Activated CD8-positive, alpha-beta memory T cell treated with anti-CD3 and anti-CD28 coated beads, Interleukin-2, amount 50 U/mL, for 4 hours (primary cell): ENCODE data around the gene TMEM135.

ENCODE experiments used
- DNase-seq: peaks from one replicate; pipeline ENCODE4 v3.0.0-alpha.2; 2020

TMEM135 gene

DNA sequence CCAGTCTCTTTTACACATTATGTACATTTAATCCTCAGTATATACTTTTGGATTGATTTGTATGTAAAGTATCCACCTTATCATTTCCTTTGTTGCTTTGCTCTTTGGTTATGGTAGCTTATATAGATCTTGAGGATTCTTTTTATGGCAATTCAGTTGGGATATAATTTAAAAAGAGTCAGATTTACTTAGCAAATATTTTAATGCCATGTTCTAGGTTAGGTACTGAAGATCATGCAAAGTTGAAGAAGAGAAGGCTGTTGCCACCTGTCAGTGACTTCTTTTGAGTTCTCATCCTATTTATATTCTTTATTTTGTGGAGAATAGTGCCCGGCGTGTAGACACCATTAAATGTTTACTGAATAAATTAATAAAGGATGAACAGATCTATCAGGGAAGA lies 279.7 kb downstream of the TMEM135 start:
- DNase-seq, result no peak

DNA sequence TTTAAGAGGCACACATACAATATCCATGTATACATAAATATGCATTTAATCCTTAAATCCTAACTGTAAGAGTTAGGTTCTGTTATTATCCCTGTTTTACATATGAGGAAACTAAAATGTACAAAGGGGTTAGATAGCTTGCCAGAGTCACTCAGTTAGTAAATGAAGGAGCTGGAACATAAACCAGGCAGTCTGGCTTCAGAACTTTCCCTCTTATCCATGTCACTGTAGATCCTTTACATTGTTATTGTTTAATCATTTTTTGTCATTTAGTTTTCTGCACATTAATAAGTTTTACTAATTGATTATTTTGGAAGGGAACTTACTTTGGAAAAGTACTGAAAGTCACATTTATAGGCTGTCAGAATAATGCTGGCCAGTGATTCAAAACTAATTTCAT lies 282.4 kb downstream of the TMEM135 start:
- DNase-seq, result no peak

DNA sequence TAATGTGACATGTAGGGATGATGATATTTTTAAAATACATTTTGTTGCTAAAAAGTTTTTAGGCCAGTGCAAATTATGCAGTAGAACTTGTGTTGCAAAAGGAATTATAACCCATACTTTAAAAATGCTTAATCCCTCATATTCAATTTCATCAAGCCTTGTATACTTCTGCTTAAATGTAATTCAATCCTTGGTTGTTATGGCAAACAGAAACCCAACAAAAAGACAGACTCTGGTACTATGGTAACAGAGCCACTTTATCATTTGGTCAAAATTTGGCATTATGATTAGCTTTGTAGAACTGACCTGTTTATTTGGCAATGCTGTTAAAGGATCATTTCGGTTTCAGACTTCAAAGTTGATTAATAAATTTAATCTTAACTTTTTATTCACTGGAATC lies 284.8 kb downstream of the TMEM135 start:
- DNase-seq, result no peak

DNA sequence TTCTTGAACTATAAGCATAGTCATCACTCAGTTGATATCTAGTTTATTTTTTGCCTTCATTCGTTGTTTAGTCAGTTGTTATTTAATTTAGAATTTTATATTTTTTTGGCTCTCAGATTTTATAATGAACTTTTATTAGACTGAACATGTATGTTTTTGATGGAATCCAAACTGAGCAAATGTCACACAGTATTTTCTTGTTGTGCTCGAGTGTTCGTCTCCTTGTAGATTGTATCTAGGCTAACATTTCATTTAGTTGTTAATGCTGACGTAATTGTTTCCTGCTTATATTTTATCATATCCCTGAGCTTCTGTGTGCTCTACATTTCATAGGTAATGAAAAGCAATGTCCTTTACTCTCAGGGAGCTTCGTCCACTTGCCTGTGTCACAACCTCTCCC lies 286.2 kb downstream of the TMEM135 start:
- DNase-seq, result no peak

DNA sequence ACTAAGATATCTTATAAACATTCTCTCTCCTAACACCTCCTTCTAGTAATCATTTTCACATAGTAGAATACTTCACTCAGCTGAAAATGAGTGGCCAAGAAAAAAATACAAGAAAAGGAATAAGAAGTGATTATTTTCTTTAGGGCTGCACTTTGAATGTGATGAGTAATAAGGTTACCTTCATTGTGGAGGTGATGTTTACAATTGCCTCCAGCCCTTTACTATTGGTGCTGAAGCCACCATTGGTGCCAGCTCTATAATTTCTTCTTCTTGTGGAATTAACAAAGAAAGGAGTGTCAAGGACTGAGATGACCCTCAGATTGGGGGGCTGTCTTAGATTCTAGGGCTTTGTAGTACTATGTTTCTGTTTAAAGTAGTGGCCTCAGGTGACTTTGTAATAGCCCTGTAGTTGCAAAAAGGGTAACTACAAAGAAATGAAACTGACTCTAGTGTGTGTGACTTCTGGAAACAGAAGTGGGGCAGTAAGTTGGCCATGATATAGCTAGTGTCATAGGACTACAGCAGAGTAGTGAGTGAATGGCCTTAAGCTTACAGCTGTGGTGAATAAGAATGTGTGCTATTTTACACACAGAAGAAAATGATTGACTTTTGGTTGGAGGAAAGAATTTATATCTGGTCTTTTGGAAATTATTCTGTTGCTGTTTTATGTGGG lies 287.2 kb downstream of the TMEM135 start:
- no peak for DNase-seq

DNA sequence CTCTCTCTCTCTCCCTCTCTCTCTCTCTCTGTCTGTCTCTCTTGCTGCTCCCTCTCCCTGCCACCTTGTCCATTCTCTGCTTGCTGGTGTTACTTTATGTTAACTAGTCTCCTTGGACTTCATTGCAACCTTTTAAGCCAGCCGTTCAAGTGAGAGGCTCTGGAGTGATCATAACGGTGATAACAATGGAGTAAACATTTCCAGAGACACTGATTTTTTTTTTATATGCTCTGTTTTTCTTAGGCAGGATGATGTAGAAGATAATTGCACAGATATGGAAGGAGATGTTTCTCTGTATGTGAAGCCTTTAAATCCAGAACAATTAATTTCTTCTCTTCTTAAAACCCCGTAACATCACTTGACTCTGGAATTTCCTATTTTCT lies 287.7 kb downstream of the TMEM135 start:
- no peak for DNase-seq

DNA sequence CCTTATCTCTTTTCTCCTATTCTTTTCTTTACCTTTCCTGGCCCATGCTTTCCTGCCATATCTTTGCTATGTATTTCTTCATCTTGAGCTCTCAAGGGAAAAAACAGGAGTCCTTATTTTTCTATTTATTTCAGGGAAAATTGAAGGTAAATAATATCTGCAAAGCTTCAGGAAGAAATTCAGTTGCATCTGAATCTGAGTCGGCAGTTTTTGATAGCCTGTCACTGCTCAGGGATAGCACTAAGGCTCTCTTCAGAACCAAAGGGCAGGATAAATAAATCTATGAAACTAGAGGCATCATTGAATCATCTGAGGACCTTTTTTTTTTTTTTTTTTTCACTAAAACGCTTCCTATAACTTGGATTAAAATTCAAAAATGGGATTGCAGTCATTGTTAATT lies 288.9 kb downstream of the TMEM135 start:
- DNase-seq, result no peak

DNA sequence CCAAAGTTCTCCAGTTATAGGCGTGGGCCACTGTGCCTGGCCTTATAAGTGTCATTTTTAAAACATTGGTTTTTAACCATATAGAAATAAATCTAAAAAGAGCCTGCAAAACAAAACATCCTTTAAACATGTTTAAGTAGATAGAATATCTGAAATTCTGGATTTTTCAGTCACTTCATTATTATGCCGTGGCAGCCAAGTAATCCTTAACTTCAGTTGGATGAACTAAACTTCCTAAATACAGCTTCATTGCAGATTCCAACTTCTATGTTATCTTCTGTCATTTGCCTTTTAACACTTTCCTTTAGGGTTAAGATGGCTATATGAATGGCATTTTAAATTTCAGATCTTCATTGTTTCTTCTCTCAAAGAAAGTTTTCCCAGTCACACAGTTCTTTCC lies 291.4 kb downstream of the TMEM135 start:
- DNase-seq, result no peak

DNA sequence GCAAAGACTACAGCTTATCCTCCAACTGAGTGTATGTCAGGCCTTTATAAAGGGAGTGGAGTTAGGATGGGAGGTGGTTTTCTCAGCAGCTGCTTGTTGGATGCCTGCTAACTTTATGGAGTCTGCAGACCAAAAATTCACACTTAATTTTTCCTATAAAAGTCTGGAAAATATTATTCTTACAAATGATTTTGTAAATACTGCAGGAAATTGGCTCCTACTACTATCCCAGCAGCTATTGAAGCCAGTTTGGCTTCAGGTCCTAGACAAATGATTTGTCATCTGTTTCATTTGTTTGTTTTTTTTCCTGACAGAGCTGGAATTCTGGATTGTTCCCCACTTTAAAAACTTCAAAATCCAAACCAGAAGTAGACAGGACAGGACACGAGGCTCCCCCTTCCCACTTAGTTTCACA lies 292.5 kb downstream of the TMEM135 start:
- no peak for DNase-seq

DNA sequence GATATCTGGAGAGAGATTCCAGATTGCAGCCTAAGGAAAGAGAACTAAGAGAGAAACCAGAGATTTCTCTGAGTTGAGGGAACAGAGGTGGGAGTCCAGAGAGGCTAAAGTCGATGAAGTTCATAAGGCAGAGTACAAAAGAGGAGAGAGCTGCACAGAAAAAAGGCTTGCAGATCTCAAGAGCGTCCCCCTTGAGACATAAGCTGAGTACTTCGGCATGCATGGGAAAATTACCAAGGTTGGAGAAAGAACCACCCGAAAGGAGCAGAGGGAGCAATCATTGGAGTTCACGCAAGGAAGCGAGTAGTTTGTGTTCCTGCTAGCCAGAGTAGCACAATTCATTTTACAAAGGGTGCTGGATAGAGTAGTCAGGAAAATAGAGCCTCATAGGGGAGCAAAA lies 293.5 kb downstream of the TMEM135 start:
- no peak for DNase-seq

DNA sequence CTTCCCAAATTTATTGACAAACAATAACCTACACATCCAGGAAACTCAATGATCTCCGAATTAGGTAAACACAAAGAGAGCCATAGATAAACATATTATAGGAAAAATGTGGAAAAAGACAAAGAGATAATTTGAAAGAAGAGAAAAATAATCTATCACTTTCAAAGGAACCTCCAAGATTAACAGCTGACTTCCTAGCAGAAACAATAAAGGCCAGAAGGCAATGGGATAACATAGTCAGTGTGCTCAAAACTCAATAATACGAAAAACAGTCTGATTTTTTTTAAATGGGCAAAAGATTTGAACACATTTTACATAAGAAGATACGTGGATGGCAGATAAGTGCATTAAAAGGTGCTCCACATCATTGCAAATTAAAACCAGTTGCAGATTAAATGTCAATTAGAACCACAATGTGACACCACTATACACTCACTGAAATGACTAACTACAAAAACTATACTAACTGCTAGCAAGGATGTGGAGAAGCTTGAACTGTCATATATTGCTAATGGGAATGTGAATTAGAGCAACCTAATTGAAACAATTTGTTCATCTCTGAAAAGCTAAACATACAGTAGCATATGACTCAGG lies 300.4 kb downstream of the TMEM135 start:
- DNase-seq, result no peak

DNA sequence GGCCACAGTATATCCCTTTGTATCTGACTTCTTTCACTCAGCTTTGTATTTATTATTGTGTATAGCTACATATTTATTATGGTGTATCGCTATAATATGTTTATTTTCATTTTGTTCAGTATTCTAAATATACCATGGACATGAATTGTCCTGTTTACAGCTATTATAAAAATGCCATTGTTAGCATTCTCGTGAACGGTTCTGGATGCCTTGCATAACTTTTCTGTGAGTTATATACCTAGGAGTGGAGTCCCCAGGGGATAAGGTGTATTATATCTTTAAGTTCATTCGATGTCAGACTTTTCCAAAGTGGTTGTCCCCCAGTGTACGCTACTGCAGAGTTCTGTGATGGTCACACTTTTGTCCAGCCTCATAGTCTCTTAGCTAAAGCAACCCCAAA lies 301.7 kb downstream of the TMEM135 start:
- no peak for DNase-seq

DNA sequence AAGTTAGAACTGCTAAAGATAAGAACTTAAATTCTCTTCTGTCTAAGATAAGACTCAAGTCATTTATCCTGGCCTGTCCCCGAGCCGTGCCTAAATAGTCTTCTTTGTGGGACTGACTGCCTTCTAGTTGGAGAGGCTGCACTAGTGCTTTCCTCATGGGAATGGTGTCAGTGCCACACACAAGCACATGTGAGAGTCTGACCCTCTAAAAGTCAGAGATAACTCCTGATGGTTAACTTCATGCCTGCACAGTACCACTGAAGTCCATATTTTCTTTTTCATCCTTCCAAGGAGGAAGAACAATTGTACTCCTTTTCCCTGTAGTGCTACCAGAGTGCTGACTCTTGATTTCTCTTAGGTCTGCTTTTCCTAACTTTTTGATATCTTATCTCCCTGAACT lies 309.7 kb downstream of the TMEM135 start:
- DNase-seq, result no peak

DNA sequence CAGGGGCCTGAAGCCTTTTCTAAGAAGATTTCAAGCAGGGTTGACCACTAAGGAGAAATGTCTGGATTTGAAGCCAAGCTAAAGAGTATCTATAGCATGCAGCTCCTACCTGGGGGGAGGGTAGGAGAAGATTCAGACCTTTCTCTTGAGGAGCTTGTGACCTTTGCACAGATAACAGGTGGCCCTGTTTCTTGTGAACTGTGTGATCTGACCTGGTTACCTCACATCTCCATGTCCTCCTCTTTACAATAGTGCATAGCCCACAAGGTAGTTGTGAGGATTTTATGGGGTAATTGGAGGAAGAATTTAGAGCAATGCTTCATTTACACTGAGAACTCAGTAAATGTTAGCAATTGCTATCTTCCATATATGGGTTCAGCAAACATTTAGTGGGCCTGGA lies 310.1 kb downstream of the TMEM135 start:
- no peak for DNase-seq

DNA sequence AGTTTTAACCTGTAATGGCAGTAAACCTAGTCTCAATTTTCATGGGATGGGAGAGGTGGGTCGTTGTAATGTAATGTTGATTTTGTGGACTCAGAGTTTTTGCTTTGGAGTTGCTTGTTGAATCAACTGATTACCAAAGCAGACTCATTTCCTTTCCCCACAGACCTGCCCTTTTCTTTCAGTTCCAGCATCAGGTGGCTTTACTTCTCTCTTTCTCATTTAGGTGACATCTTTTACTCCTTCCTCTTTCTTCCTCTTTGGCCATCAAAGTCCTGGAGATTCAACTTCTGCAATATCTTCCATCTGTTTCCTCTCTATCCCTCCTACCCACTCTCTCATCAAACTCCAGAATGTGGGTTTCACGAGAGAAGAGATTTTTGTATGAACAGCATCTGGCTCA lies 313.9 kb downstream of the TMEM135 start:
- DNase-seq, result no peak

DNA sequence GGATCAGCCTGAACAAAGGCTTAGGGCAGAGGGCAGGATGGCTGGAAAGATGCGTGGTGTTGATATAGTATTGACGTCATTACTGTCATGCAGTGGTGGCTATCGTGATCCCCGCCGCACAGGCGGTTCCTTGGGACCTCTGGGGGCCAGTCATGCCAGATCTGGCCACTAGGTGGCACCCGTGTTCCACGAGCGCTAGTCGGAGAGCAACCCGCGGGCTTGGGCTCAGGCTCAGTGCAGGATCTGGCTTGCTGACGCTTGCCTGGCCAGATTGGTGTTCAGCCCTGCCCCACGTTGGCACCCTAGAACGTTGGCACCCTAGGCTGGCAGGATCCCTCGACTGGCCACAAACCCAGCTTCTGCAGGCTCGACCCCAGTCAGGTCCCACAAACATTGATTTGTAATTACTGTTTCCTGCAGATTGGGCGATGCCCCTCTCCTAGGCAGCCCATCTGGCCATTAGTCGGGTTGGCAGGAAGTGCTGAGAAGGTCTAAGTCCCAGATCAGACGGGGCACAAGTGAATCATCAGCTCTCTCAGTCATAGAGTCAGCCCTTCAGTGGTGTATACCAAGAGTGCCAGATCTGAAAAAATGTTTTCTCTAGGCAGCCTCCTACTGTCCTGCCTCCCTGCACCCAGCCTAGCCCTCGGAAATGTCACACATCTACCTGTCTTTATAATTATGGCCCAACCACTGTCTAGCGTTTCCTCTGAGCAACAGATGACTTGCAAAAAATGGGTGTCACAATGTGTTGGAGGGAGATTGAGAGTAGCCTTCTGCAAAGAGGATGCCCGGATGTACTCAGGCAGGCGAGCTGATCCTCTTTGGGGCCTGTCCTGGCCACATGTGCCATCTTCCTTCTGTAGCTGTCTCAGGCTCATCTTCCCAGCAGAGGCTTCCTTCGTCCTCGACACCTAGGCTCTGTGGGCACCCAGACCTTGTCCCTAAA lies 315.3 kb downstream of the TMEM135 start:
- DNase-seq, result peak; percentile 86

DNA sequence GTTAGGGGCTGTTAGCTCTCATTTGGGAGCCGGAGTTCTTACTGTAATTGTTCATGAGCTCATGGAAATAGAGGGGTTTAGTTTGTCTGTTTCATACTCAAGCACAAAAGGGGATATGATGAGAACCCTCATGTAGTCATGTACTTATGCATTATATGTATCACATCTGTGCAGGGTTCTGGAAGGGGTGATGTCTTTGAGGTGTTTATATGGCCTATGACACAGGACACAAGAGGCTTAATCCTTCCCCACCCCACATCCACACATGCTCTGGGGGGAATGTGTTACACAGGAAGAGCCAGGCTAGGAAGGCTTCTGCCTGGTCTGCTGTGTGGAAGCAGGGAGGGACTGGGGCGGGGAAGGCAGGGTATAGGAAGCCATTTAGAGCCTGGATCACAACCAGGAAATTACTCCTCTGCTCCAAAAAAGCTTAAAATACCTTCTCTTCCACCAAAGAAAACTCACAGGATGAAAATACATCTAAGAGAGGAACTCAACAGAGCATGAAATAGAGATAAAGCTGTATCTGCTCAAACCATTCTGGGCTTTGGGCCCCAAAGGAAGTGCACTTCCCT lies 316.1 kb downstream of the TMEM135 start:
- DNase-seq, result no peak

DNA sequence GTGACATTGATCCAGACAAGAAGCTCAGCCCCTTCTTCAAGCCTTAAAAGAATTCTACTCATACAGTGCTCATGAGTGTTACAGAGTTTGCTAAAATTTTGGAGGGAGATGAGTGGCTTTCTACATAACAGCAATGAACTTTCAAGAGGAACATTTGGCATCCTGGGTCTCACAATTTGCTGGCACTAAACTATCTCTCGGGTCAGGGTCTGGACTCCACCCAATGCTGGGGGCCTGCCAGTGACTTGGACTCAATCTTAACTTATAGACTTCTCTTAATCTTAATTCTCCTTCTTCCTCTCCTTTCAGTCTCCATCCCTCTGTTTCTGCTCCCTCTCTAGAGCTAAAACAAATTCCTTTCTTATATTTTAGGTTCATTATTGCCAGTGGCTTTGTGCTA lies 317.9 kb downstream of the TMEM135 start:
- DNase-seq, result no peak

DNA sequence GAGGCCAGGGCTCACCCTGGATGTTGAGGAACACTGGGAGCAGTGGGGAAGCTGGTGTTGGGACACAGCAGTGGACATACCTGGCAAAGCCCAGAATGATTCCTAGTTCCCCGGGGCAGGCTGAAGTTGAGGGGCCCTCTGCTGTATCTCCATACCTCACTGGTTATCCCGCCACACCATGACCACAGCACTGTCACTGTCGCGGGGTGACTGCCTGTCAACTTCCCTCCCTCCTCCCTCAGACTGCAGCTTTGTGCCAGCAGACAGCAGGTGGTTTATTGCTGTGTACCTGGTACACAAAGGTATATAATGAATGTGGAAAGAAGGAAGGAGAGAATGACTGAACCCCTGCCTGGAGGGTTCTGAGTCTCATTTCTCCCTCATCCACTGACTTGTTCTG lies 318.7 kb downstream of the TMEM135 start:
- DNase-seq, result no peak

DNA sequence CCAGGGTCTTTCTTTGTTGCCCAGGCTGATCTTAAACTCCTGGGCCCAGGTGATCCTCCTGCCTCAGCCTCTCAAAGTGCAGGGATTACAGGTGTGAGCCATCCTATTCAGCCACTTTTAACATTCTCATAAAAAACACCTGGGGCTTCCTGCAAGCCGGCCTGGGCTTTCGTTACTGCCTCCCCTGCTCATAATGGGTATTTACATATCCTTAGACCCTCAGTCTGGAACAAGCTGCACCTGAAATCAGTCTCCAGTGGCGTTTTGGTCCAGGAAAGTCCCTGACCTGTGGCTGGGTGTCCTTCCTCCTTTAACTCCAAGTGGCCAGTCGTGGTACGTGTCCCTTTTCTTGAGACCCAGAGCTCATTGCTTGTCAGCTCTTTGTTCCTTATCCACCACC lies 320.7 kb downstream of the TMEM135 start:
- no peak for DNase-seq

DNA sequence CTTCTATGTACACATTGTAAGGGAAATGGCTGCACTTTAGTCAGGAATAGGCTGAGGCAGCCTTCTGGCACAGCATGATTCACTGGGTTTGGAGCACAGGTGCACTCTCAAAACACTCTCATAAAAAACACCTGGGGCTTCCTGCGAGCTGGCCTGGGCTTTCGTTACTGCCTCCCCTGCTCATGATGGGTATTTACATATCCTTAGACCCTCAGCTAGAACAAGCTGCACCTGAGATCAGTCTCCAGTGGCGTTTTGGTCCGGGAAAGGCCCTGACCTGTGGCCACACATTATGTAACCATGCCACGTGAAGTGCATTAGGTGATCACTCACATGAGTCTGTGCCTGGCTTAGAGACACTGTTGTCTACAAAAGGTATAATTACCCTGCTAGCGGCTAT lies 321.7 kb downstream of the TMEM135 start:
- no peak for DNase-seq

DNA sequence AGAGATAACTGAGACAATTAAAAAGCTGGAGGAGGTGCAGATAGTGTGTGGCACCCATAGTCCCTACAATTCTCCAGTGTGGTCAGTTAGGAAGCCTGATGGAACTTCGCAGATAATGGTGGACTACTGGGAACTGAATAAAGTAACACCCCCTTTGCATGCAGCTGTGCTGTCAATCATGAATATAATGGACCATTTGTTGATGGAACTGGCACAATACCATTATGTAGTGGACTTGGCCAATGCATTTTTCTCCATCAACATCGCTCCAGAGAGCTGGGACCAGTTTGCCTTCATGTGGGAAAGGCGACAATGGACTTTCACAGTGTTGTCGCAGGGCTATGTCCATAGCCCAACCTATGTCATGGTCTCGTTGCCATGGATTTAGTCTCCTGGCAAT lies 324.2 kb downstream of the TMEM135 start:
- DNase-seq, result no peak

DNA sequence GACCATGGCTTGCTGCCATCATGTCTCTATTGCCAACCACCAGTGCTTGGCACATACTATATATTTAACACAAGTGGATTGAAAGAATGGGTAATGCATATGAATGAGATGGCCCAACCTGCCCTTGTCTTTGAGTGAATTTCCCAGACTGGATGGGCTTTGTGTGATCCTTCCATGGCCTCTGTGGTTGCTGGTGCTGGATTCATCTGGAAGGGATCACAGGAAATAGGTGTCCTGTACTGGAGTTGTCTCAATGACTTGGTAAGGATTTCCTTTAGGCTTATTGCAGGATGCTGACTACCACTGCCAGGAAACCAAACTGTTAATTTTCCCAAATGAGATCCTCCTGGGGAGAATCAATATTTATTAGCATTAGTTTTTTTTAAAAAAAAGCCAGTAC lies 328.6 kb downstream of the TMEM135 start:
- no peak for DNase-seq
